Fibroblast of skin of right biceps (primary cell): ENCODE data around the gene NSD2.
A peak's percentile ranks its signal among the peaks of the same experiment; 100 is the strongest.
"Not testable (repeated sequence)": the region's sequence is repeated elsewhere in the genome, so short reads cannot be mapped to it uniquely, and the experiment has no call there.

ENCODE experiments used
- DNase-seq: peaks from one replicate; pipeline ENCODE4 v3.0.0-alpha.2; 2013

NSD2 gene

DNA sequence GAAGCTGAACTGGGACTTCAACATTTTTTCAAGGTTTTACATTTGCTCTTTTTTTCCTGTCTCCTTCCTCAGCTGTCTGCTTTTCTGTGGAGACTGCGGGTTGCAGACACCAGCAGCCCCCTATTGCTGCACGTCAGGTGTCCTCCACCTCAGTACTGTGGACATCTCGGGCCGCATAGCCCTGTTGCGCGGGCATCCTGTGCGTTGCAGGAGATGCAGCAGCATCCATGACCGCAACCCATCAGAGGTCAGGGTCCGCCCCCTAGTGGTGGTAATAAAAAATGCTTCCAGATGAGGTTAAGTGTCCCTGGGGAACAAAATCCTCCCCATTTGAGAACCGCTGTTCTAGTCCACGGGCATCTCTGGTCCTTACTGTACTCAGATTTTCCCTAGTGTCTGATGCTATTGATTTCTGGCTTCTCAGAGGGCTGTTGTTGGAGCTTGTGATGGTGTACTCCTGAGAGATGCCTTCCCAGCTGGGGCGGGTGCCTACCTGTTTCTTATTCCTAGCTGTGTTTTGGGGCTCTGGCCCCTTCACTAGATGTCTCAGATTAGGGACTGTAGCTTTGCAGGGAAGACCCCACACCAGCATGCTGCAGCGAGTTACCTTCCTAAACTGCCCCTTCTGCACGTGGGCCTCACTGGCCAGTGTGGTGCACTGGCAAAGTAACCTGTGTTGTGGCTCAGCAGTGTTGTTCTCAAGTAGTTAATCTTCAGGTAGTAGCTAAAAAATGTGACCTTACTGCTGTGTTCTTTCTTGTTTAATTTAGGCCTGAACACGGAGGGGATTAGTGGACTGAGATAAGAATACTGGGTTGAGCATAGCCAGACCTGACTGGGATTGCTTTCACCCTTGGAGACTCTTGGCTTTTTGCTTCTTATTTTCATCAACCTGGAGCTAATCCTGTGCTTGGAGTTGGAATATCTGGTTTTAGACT is 28.2 kb downstream of the NSD2 start:
- peak; percentile 76 for DNase-seq

DNA sequence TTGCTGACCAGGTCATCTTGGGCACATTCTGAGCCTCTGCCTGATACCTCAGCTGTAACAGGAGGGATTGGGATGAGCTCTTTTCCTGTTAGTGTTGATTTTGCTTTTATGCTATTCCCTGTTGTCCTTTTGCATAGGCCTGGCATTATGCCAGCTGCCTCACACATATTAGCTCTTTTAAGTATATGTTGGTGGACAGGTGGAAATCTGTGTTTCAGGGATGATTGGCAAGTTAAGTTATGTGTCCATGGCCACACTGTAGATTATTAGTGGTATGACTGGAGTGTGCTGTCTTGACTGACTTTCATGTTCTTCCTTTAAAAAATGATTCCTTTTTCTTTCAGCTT is 28.9 kb downstream of the NSD2 start:
- DNase-seq: no peak

GRCh38 chr4:1900624-1901023 is 29.4 kb downstream of the NSD2 start:
- no peak for DNase-seq

DNA sequence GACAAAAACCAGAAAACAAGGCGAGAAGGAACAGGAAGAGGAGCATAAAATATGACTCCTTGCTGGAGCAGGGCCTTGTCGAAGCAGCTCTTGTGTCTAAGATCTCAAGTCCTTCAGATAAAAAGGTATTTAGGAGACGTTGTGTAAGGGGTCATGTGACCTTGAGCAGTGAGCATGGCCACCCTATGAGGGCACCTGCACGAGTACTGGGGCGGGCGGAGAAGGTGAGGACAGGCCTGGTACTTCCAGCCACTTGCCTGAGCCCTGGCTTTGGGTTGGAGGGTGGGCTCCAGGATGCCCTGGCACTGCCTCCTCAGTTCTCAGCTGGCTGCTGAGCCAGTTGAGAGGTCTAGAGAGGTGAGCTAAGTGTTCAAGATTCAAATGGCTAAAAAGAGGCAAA is 29.9 kb downstream of the NSD2 start:
- no peak for DNase-seq

DNA sequence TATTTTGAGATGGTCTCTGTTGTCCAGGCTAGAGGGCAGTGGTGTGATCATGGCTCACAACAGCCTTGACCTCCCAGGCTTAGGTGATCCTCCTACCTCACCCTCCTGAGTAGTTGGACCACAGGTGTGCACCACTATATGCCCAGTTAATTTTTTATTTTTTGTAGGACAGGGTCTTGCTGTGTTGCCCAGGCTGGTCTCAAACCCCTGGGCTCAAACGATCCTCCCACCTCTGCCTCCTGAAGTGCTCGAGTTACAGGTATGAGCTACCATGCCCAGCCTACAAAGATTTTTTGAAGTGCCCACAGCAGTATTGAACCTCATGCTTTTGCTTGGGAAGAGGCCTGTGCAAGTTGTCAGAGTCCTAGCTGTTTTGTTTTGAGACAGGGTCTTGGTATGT is 31.1 kb downstream of the NSD2 start:
- DNase-seq: no peak

GRCh38 chr4:1903035-1903434 is 31.8 kb downstream of the NSD2 start:
- DNase-seq: no peak

DNA sequence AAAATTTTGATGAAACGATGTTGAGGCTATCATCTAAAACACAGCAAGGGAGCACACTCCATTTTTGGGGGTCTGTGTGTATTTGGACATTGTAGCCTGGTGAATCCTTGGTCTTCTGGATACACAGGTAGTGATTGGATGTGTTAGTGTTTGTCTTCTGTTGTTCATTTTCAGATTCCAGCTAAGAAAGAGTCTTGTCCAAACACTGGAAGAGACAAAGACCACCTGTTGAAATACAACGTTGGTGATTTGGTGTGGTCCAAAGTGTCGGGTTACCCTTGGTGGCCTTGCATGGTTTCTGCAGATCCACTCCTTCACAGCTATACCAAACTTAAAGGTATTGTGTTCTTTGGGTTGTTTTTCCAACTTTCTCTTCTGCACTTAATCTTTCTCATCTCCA is 32.8 kb downstream of the NSD2 start:
- no peak for DNase-seq

GRCh38 chr4:1907848-1908525 is 36.8 kb downstream of the NSD2 start:
- DNase-seq: no peak

DNA sequence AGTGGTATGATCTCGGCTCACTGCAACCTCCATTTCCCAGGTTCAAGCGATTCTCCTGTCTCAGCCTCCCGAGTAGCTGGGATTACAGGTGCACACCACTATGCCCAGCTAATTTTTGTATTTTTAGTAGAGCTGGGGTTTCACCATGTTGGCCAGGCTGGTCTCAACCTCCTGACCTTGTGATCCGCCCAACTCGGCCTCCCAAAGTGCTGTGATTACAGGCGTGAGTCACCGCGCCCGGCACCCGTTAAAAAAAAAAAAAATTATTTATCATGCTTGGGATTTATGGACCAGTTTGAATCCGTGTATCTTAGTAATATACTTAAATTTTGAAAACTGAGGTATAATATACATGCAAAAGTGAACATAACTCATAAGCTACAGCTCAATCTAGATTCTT is 38.5 kb downstream of the NSD2 start:
- not testable (repeated sequence) for DNase-seq

- DNase-seq: peak; percentile 56
Measured at GRCh38 chr4:1910643-1911042, 39.5 kb downstream of the NSD2 start.

- not testable (repeated sequence) for DNase-seq
Measured at GRCh38 chr4:1911316-1911715, 40.1 kb downstream of the NSD2 start.

DNA sequence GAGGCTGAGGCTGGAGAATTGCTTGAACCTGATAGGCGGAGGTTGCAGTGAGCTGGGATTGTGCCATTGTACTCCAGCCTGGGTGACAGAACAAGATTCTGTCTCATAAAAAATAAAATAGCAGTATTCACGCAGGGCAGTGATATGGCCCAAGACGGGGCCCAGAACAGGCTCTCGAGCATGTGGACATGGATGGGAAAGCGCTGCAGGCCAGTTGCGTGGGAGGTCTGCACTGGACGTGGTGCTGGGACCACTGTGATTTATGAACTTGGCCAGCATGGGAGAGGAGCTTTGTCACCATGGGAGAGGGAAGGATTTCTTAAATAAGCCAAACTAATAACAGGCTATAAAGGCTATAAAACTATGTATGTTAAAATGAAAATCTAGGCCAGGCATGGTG is 51.6 kb downstream of the NSD2 start:
- no peak for DNase-seq

GRCh38 chr4:1927675-1928074 is 56.5 kb downstream of the NSD2 start:
- peak; percentile 33 for DNase-seq

GRCh38 chr4:1928356-1929239 is 57.4 kb downstream of the NSD2 start:
- DNase-seq: no peak

DNA sequence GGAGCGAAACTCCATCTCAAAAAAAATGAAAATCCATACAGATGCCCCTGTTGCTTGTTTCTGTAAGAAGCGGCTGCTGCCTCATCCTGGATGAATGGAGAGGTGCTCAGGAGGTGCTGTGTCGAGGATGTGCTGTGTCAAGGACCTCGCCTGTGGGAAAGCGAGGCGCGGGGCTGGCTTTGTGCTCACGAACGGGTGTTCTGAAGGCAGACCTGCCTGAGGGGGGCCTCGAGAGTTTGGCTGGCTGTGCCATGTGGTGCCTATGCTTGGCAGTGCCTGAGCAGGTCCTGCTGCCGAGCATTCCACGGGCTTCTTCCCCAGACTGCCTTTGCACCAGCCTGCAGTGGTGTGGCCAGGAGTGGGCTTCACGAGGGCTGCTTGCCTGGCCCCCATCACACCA is 61.5 kb downstream of the NSD2 start:
- no peak for DNase-seq

DNA sequence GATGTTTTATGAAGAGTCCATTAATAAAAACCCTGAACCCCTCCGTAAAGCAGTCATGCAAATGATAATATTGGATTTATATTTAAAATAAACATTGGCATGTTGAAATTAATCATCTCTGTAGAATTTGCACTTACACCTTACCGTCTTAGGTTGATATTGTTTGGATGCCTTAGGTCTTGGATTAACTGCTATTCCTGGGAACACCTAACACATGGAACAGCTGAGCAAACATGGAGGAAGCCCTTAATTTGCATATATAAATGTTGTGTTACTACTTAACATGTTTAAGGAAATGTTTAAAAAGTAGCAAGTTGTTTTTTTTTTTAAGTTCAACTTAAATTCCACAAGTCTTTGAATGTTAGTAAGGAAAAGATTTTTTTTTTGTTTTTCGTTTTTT is 62.5 kb downstream of the NSD2 start:
- no peak for DNase-seq

GRCh38 chr4:1937550-1937949 is 66.4 kb downstream of the NSD2 start:
- DNase-seq: no peak

- DNase-seq: no peak
Measured at GRCh38 chr4:1938027-1938426, 66.8 kb downstream of the NSD2 start.

GRCh38 chr4:1939664-1940509 is 68.7 kb downstream of the NSD2 start:
- peak; percentile 86 for DNase-seq

DNA sequence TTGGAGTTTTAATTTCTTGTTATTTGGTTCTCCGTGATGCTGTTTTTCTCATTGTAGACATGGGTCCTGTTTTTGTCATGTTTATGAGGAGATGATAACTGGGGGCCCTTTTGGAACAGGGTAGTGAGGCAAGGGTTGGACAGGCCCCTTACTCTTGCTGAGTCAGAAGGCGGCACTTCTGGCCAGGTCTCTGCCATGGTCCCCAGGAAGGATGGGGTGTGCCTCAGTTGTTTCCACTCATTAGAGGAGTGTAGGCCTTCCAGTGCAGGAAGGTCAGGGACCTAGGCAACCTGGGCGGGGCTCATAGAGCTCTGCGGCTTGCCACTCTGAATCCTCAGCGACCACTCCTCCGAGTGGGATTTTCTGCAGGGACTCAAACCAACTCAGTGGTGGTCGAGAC is 69.4 kb downstream of the NSD2 start:
- DNase-seq: no peak

GRCh38 chr4:1943928-1944327 is 72.7 kb downstream of the NSD2 start:
- no peak for DNase-seq

DNA sequence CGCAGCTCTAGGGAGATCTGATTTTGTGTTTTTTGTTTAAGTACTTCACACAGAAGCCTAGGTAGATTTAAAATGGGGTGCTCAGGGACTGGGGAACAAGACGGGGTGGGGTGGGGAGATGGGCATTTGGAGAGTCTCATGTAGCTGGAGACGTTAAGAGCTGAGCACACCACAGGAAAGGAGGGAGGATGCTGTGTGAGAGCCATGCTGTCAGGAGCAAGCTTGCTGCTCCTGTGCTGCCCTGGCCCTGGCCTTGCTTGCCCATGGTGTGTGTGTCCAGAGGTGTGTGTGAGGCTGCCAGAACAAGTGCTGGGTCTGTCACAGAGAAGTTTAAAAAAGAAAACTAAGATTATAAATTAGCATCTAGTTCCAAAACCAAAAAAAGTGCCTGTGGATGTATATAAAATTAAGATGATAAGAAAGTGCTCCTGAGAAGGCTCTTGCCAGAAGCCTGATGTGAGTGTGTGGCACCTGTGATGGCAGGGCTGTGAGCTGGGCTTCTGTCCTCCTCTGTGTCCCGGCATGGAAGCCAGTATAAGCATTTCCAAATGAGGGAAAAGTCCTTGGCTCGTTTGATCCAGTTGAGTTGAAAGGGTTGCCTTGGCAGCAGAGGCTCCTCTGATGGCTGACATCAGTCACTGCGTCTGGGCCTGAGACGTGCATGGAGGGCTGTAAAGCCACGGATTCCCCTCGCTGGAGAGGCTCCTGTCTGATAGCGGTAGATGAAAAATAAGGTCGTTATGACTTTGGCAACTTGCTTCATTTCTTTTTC is 74.1 kb downstream of the NSD2 start:
- no peak for DNase-seq
